GM15510 (cell line): ENCODE data around the gene ADGRL3.

Experiments used
- POLR2A ChIP-seq: IDR thresholded peaks from 3 replicates; pipeline ENCODE4 v1.6.1; 2011; ENCODE audit warnings: borderline replicate concordance; ENCODE audit not compliant: insufficient read length; ENCODE audit errors: extremely low read depth

Gene ADGRL3

GRCh38 chr4:61555789-61556188 is 355.7 kb downstream of the ADGRL3 start:
- no peak for TF ChIP-seq POLR2A

DNA sequence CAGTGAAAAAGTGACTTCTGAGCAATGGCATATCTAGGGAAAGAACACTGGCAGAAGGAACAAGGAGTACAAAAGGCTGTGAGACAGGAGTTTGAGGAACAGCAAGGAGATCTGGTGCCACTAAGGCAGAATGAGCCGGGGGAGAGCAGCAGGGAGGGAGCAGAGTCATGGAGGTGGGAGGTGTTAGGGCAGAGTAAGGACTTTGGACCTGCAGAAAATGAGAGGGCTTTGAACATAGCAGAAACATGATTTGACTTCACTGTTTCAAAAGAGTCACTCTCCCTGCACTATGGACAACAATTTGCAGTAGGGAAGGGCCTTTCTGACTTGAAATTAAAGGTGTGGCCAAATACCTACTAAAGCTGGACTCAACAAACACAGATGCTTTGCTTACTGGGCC is 356.2 kb downstream of the ADGRL3 start:
- no peak for TF ChIP-seq POLR2A

DNA sequence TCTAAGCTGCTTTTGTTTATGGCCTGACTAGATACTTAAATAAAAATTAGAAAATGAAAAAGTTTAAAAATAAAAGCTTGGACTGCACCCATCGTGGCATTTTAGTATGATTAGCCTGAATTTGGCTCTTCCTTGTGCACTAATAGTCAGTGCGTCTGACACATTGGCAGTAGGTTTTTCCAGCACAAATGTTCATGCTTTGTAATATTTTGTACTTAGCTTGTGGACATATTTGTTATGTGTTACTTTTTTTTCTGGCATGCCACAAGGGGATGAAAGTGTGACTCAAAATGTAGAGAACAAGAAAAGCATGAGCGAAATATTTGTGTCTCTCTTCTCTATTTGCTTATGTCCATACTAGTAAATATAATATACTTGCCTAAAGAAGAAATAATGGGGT is 359.3 kb downstream of the ADGRL3 start:
- TF ChIP-seq POLR2A = no peak

GRCh38 chr4:61561028-61561427 is 360.9 kb downstream of the ADGRL3 start:
- no peak for TF ChIP-seq POLR2A

- no peak for TF ChIP-seq POLR2A
Observed at GRCh38 chr4:61571761-61572559, 371.8 kb downstream of the ADGRL3 start.

DNA sequence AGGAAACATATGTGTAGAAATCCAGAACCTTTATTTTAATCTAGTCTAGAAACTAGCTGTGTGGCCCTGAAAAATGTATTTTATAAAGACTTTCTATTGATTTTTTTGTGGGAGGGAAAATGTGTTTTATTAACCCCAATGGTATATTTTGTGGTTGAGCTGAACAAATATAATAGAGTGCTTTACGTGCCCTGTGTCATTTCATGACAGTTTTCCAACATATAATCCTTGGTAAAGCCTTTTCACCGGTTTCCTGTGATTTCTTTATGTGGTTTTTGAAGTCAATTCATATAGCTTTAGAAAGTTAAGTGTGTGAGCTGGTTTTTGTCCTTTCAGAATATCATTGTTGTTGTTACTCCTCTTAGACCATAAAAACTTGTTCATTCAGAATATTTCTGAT is 375.7 kb downstream of the ADGRL3 start:
- no peak for TF ChIP-seq POLR2A

DNA sequence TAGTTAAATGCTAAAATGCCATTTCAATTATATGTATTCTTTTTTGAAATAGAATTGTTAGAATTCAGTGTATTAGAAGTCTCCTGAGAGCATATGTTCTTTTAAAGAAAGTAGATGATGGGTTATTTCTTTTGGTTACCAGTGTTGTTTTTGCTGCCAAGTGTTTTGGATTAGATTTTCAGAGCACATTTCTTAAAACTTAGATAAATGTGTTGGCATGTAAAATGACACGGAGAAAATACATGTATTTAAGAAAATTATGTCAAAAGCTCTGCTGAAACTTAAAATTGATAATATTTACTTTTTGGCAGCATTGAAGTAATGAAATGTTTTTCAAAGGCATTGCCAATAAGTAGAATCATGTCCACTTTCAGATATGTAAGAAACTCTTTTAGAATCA is 379.7 kb downstream of the ADGRL3 start:
- TF ChIP-seq POLR2A = no peak

GRCh38 chr4:61580721-61581377 is 380.7 kb downstream of the ADGRL3 start:
- no peak for TF ChIP-seq POLR2A

DNA sequence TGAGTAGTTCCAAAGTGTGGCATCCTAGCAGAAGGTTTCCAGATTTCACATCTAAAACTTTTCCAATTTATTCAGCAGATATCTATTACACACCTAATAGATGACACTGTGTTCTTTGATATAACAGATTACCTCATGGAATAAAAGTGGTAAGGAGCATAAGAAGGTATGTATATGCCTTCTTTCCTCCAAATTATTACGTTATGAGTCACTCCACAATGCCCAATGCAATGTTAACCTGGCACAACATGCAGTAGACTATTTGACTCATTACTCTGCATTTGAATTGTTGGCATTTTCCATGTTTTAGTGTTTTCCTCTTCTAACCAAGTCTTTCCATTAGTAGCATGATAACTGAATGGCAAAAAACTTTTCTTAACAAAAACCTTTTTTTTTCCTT is 383.6 kb downstream of the ADGRL3 start:
- TF ChIP-seq POLR2A = no peak

DNA sequence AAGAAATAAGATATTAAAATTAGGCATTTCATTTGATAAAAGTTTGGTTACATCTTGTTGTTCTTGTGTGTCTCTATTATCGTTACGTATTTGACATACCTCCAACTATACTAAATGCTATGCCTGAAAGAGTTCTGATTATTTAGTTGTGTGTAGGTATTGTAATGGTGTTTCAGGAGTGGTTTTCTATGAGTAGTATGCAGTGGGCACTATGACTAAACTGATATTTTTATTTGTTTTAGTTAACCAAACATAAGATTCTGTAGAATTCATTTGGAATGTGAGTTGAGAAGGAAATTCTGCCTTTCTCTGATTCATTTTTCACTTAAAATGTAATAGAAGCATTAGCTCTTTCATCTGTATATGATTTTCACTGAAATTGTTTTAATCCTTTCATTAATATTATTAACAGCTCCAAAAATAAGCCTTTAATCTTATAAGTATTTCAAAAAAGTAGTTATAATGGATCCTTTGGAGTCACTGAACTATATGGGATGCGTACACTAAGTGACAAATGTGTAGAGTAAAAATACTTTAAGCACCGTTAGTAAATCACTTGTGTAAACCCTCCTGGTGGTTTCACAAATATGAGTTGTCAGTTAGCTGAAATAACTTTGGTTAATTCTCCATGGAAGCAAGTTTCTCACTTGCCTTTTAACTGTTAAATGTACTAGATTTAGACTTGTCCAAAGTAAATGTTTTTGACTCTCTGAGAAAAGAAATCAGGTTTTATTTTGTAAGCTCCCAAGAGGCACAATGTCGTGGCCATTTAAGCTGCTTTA is 388.7 kb downstream of the ADGRL3 start:
- no peak for TF ChIP-seq POLR2A

GRCh38 chr4:61590881-61591280 is 390.8 kb downstream of the ADGRL3 start:
- TF ChIP-seq POLR2A = no peak

DNA sequence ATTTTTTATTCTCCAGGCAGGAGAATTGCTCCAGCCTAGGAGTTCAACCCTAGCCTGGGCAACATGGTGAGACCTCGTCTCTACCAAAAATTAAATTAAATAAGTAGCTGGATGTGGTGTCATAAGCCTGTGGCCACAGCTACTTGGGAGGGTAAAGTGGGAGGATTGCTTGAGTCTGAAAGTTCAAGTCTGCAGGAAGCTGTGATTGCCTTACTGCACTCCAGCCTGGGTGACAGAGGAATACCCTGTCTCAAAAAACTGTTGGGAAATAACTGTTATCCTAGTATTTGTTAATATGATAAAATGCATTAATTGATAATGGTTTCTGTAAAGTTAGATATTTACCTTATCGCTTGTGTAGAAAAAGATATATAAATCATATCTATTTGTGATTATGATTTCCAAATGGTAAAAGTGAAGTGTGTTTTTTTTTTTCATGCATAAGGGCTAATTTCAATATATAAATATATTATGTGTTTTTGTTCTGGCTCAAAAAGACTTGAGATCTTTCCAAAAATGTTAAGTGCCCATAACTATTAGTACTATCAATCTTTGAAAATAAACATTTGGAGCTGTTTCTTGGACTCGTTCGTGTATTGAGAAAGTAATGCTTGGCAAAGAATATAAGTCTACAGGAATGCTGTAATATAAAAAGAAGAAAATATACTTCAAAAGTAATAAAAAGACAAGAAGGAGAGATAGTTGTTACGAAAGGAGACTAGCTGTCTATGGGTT is 396.6 kb downstream of the ADGRL3 start:
- no peak for TF ChIP-seq POLR2A

DNA sequence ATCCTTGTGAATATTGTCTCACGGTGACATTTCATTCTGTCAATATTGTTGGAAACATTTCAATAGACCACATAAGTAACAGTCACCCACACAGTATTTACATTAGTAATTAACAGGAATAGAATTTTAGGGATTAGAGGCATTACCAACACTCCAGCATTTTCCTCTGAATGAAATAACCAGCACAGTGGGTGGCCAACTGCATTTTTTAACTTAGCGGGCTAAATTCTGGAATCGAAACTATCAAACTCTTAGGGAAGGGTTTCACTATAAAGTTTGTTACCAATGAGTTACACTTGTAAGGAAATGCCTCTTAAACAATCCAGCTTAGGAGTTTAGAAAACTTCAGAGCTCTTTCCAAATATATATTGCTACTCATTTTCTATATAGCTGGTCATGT is 403.0 kb downstream of the ADGRL3 start:
- TF ChIP-seq POLR2A = no peak

DNA sequence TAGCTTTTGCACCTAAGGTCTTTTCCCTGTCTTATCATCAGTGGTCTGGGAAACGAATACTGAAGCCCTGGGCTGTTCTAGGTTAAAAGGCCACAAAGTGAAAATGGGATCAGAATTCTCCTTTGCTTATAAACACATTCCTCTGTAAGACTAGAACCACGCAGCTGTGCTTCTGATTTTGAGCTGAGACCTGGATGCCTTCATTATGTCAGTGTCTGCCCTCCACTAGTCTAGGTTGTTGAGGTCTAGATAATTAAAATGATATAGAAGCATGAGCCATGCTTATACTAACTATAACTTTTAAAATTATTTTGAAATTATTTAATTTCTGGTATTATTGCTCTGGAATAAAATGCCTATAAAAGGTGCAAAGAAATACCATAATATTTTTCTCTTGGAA is 403.9 kb downstream of the ADGRL3 start:
- TF ChIP-seq POLR2A = no peak

- no peak for TF ChIP-seq POLR2A
Observed at GRCh38 chr4:61605984-61606383, 405.9 kb downstream of the ADGRL3 start.
